GDM1 (cell line): ENCODE measurements around the gene MICALL1.
A peak's percentile ranks its signal among the peaks of the same experiment; 100 is the strongest.

Experiments used
- DNase-seq: peaks from one replicate; lab custom pipeline; 2025; lab: John Stamatoyannopoulos, UW

MICALL1 gene, protein sequence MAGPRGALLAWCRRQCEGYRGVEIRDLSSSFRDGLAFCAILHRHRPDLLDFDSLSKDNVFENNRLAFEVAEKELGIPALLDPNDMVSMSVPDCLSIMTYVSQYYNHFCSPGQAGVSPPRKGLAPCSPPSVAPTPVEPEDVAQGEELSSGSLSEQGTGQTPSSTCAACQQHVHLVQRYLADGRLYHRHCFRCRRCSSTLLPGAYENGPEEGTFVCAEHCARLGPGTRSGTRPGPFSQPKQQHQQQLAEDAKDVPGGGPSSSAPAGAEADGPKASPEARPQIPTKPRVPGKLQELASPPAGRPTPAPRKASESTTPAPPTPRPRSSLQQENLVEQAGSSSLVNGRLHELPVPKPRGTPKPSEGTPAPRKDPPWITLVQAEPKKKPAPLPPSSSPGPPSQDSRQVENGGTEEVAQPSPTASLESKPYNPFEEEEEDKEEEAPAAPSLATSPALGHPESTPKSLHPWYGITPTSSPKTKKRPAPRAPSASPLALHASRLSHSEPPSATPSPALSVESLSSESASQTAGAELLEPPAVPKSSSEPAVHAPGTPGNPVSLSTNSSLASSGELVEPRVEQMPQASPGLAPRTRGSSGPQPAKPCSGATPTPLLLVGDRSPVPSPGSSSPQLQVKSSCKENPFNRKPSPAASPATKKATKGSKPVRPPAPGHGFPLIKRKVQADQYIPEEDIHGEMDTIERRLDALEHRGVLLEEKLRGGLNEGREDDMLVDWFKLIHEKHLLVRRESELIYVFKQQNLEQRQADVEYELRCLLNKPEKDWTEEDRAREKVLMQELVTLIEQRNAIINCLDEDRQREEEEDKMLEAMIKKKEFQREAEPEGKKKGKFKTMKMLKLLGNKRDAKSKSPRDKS

DNA sequence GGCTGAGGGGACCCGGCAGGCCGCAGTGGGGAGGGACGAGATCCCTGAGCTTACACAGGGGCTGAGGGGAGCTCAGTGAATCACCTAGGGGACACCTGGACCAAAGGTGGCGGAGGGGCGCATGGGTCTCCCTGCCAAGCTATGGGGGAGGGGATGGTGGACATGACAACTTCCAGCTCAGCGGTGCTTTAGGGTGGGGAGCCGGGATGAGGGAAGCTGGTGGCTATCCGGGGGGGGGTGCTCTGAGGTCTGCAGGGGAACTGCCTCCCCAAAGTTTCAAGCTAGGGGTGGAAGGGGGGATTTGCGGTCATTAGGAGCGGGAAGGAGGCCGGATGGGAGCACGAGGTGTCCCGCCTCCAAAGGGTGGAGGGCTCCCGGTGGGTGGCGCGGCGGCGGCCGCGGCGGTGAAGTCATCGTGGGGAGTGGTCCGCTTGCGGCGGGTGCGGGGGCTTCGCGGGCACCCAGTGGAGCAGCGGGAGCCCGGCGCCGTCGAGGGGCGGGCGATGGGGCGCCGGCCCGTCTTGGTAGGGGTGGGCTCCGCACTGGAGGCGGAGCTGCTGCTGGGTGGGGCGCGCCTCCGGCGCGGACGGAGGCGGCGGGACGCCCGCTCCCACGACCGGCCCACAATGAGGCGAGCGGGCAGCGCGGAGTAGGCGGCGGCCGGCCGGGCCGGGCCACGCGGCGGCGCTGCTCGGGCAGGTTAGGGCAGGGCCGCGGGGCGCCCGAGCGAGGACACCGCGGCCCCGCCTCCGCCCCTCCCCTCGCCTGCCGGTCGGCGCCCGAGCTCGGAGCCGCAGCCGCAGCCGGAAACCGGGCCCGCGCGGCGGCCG lies at the start of gene MICALL1:
Gene MICALL1, plus strand, starts transcription at position 764 of the 830 bp plus-strand sequence. CDS start 126 bp downstream, outside the sequence.
- peak; percentile 68 for DNase-seq

DNA sequence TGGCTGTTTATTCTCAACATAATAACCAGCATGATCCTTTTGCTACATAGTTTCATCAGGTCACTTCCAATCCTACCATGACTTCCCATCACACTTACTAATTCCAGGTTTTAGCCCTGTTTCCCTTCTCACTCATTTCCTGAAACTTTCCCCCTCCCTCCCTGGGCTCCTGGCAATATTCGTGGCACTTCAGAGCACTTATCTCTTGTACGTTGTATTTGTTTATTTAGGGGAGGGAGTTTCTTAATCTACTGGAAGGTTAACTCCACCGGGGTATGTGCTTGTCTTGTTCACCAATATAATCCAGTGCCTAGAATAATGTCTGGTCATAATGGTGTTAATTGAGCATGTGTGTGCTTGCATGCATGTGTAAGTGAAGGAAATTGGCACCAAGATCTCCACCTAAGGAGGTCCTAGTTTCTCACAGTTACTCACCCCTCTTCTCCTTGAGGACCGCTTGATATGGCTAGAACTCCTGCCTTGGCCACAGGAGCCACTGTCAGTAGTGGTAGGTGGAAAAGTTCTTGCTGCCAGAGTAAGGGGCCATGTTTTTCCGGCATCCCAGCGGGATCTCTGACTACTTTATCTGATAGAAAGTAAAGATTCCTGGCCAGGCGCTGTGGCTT lies 45.2 kb upstream of the MICALL1 start:
- DNase-seq: no peak

DNA sequence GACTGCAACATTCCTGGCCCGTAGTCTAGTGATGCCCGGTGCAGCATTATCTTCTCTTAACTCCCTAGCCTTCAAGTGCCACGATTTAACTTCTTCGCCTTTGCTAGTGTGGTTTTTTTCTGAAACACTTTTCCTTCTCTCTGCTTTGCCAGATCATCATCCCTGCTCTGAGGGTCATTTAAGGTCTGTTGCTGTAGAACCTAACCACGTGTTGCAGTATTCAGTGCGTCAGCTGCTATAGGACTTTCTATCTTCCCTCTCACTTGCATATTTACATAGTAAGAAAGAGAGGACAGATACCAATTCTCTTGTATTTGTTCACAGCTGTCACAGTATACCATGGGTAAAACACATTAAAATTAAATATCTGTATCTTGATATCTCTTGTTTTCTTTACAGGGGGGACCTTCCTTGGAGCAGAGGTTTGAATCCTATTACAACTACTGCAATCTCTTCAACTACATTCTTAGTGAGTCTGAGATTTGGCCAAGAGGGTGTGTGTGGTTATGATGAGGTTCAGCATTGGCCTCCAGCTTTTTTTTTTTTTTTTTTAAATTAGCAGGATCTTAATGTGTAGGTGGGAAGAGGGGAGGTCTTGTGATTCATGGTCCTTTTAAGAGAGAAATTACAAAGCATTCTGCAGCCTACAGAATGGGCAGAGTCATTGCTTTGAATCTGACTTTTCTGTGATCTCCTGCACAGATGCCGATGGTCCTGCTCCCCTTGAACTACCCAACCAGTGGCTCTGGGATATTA lies 43.3 kb upstream of the MICALL1 start:
- no peak for DNase-seq

DNA sequence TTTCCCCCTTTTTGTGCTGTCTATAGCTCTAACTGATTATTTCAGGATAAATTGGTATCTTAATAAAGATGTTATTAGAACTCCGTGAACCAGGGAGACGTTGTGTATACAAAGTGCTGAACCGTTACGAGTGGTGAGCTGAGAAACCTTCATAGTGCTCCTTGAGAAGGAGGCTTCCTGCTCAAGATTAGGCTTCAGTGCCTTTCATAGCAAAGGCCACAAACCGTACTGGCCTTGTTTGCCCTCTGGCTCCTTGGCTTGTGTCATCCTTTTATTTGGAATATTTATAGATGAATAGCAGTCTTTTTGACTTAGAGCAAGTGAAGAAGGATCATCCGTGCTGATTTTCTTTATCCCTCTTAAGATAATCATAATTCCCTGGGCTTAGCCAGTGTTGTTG lies 40.6 kb upstream of the MICALL1 start:
- DNase-seq: no peak

DNA sequence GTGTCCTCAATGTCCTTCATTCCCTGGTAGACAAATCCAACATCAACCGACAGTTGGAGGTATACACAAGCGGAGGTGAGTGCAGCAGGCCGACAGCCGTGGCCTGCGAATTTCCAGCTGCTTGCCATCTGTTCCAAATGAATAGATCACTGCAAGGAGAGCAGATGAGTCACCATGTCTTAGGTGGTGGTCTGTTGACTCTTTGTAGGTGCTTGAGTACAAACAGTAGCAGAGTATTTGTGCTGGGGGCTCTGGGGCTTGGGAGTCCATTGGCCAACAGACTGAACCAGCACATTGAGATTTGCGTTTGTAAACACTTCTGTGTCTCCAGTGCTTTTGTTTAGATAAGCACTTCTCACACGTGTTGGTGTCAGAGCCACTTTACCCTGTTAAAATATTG lies 35.8 kb upstream of the MICALL1 start:
- no peak for DNase-seq

DNA sequence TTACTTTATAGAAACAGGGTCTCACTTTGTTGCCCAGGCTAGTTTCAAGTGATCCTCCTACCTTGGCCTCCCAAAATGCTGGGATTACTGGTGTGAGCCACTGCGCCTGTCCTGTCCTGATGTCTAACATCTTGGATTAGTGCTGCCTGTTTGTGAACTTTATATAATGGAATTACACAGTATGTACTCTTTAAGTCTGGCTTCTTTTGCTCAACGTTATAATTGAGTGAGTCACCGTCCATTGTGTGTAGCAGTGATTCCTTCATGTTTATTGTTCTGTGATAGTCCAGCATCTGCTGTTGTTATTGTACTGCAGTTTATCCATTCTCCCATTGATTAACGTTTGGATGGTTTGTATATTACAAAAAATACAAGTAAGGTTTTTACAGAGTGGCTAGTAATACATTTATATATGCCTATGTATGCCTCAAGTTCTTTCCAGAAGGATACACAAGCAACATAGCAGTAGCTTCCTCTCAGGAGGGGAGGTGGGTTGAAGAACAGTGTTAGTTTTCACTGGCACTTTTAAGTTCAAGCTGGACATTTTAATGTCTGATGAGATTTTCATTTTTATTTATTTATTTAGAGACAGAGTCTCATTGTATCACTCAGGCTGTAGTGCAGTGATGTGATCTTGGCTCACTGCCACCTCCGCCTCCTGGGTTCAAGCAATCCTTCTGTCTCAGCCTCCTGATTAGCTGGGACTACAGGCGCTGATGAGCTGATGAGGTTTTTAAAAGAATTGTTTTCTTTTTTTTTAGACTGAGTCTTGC lies 25.2 kb upstream of the MICALL1 start:
- DNase-seq: no peak

DNA sequence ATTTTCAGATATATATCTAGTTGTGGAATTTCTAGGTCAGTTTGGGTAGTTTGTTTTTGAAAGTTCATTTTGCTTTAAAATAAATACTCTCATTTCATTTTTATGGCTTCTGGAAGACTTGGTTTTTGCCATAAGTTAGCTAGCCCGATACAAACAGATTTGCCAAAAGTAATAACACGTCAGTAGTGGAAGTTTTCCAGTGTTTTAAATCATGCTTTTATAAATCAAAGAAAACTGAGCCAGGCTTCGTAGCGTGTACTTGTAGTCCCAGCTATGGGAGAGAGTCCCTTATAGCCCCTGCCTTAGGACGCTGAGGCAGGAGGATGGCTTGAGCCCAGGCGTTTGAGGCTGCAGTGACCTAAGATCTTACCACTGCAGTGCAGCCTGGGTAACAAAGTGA lies 21.7 kb upstream of the MICALL1 start:
- no peak for DNase-seq

DNA sequence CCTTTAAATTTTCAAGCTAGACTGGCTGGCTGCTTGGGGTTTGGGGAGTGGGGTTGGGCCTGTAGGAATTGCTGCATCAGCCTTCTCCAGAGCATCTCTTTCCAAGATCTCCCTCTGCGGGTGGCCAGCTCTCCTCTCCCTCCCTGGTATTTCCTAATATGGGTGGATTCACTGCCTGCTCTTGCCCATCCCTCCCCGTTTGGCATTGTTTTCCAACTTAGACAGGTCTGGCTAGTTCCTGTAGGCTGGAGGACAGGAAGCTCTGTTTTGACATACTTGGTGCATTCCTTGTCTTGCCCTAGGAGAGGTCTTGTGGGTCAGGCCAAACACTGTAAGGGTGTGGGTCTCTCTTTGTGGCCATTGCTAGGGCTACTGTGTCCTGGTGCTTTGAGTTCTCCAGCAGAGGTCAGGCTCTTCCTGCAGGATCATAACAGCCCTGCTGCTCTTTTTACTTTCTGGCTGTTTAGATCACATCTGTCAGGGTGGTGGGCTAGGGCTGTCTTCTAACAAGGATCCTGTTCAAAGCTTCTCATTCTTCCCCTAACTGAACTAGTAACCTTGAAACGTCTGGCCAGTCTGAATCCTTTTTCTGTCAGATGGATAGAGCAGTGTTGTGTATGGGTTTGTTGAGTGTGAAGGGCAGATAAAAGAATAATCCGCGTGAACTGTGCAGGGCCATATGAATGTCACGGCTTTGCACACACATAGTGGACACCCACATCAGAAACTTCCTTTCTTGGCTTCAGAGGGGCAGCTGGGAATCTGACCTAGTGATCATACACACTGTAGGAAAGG lies 18.3 kb upstream of the MICALL1 start:
- DNase-seq: no peak

DNA sequence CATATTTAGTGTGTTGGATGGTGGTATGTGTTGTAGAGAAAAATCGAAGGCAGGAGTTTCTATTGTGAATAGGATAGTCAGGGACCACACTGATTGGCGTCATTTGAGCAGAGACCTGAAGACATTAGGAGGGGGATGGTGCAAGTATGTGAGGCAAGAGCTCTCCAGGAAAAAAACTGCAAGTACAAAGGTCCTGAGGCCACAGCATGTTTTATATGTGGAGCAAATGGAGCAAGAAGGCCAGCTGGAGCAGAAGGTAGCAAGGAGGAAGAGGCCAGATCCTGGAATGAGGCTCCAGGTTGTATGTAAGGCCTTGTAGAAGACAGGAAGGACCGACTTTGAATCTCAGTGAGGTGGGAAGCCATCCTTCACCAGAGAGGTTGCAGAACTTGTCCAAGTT lies 14.2 kb upstream of the MICALL1 start:
- no peak for DNase-seq

DNA sequence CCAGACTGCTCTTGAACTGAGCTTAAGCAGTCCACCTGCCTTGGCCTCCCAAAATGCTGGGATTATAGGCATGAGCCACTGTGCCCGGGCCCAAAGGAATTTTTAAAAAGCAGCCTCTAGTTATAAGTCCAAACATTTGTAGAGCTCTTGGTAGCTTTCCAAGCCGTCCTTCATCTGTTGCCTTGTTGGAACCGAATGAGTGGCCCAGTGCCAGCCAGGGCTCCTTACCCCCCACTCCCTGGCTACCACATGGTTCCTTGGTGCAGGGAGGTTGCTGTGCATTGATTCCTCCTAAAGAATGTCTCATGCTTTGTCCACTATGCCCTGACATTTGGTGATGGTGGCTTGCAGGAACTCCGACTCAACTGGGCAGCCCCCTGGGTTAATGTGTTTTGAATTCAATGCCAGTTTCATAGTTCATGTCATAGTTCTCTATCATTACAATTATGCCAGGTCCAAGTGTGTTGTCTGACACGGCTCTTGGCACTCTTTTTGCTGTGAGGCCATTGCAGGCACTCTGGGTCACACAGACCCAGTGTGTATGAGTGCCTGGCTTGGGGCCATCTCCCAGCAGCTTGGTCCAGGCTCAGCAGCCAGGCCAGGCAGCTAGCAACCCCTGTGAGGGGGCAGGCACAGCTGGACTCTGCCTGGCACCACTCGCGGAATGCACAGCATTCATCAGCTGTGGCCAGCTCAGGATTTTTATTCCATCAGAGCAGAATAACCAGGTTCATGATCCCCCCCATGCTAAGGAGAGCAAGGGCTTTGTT lies 13.3 kb upstream of the MICALL1 start:
- no peak for DNase-seq

DNA sequence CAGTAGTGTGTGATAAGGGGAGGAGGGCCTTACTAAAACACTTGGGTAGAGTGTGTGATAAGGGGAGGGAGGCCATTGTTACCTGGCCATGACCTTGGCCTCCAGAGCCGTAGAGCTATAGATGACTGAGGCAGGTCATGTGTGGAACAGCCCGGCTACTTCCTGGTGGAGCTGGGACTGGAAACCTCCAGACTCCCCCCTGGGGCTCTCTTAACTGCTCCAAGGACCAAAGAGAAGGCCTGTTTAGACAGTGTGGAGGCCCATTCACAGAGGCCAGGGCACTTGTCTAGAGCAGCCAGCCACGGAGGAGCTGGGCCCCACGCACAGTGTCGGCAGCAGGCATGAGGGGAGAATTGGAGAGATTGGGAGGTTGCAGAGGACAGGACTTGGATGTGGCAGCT lies 12.5 kb upstream of the MICALL1 start:
- DNase-seq: no peak

DNA sequence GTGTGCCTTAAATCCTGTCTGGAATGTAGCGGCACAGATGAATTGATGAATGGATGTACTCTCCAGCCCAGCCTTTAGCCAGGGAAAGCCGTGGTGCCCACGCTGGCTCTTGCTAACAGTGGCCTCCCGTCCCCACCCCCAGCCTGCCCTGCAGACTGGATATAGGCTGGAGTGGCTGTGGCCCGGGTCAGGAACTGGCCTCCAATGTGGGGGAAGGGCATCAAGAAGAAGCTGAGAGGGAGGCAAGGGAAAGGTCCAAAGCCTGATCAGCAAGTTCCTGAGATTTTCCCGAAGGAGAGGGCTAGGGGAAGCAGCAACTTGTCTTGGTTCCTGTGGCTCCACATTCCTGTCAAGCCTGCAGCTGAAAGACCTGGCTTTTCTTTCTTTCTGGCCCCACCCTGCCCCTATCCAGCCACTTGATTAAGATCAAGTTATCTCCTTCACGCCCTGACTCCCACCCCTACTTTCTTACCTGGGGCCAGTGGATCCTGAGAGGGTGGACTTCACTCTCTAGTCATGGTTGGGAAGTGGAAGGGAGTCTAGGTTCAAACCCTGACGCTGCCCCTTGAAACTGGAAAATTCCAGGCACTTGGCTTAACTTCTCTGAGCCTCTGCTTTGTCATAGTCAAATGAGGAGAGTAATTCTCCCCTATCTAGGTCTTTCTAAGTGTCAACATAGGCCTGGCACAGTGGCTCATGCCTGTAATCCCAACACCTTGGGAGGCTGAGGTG lies 11.0 kb upstream of the MICALL1 start:
- DNase-seq: no peak

DNA sequence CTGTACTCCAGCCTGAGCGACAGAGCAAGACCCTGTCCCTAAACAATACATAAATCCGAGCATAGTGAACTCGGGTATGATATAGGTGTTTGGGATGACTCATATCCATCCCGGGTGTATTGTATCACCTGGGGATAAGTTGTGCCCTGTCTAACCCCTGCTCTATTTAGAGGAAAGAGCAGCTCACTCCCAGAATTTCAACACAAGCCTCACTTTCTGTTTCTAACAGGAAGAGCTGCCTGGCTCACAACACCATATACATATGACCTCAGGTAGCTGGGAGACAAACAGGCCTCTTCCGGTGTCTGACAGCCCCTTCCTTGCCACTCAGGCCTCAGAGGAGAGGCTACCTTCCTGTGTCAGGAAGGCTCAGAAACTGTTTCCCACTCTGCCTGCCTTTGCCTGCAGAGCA lies 9.9 kb upstream of the MICALL1 start:
- DNase-seq: peak; percentile 51

DNA sequence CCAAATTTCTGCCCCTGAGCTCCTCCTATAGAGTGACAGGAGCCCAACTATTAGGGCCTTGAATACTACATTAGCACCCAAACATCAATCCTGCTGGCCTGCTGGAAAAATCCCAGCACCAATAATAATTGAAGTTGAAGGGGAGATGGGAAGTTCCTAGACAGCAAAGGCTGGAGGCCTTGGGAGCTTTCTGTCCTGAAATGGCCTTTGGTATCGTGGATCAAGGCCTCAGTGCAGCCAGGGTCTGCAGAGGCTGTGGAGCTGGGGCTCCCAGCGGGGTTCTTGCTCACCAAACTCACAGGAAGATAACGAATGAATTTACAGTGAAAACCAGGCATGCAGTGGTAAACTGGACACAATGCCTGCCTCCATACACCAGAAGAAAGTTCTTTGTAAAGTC lies 9.2 kb upstream of the MICALL1 start:
- no peak for DNase-seq

DNA sequence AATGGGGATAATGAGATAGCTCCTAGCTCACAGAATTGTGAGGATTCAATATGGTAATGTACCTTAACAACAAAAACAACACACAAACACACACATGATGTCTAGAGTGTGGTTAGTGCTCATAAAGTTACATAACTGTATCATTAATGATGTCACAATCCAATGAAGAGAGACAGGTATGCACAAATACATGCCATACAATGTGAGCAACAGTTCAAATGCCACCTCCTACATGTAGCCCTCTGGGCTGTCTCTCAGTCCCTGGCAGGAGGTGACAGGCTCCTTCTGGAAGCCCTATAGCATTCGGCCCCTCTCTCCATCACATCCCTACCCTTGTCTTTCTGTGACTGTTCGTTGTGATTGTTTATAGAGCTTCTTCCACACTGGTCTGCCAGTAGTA lies 8.3 kb upstream of the MICALL1 start:
- no peak for DNase-seq

DNA sequence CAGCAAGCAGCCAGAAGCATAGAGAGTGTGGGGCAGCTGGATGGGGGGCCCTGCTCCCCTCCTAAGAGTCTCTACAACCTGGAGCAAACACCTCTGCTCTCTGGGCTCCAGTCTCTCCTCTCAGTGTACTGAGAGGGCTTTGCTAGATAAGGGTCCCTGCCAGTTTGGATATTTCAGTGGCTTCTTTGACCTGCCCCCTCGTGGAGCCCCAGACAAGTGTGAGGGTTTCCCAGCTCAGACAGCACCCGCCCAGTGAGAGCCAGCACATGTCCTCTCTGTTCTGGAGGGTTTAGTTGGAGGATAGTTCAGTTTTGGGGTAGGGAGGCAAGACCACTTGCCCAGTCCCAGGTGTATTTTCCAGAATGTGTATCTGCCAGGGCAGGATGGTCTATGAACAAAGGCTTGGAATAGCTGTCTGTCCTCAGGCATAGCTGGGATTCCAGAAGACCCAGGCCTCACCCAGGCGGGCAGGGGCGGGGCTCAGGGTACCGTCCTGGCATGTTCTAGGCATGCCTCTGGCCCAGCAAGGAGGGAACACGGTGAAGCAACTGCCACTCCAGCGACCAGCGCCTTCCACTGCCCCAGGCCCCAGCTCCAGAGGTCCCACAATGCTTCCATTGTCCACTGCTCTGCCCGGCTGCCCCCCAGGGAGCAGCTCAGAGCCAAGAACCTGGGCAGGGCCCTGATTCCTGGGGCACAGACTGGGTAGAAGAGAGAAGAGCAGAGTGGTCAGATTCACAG lies 7.5 kb upstream of the MICALL1 start:
- no peak for DNase-seq
